ENCODE measurements around the gene XXYLT1. TPM values are rescaled to one million over a fixed set of nuclear protein-coding genes. Genes with fewer than 3 reads are reported as not detected.

Gene XXYLT1
- total RNA-seq, 6 experiments from 2014 or later = 1.7 to 6.5 (median 2.1) TPM

DNA sequence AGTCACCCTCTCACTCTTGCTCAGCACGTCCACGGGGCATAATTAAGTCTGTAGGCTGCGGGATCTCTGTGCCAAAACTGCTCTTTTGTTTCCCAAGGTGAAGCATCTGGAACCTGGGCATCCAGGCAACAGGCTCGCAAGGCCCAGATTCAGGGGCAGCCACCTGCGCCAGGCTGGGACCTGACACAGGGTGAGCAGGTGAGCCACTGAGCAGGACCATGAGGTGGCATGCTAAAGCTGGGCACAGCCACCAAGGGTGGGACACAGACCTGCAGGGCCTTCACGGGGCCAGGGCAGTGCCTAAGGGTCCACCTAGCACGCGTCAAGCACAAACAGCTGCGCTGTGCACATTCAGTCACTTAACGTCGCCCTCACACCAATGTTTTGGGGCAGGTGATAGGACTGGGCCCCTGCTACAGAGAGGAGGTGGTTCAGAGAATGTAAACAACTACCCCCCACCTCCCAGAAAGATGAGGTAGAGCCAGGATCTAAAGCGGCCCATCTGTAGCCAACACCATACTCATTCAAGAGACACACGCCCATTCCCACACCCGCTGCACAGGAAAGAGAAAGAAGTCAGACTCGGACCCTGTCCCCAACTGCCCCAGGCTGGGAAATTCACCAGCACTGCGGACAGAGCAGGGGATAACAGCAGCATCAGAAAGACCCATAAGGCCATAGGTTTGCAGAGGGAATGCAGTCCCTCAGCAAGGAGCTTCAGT, 16.3 kb downstream of the XXYLT1 start:
- Histone ChIP-seq H3K27me3 (no peaks in the 10 kb centered on the region), H3K4me3 (no peak overlapping the region), H3K27ac (no peak overlapping the region), H3K36me3 (no peaks in the 10 kb centered on the region), H3K9me3 (no peaks in the 10 kb centered on the region), H3K4me1 (peaks cover 0 to 8% (median 3%) of the 10 kb centered on the region in 4 donors)
- WGBS (ENCODE audit: insufficient coverage, low coverage, low lambda C conversion rate, missing lambda C conversion rate) = 88% methylated on average over 3 of the region's 16 CpGs
- TF ChIP-seq, protein P1, sequence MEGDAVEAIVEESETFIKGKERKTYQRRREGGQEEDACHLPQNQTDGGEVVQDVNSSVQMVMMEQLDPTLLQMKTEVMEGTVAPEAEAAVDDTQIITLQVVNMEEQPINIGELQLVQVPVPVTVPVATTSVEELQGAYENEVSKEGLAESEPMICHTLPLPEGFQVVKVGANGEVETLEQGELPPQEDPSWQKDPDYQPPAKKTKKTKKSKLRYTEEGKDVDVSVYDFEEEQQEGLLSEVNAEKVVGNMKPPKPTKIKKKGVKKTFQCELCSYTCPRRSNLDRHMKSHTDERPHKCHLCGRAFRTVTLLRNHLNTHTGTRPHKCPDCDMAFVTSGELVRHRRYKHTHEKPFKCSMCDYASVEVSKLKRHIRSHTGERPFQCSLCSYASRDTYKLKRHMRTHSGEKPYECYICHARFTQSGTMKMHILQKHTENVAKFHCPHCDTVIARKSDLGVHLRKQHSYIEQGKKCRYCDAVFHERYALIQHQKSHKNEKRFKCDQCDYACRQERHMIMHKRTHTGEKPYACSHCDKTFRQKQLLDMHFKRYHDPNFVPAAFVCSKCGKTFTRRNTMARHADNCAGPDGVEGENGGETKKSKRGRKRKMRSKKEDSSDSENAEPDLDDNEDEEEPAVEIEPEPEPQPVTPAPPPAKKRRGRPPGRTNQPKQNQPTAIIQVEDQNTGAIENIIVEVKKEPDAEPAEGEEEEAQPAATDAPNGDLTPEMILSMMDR (IDR thresholded peaks at IDR 0.05) = no peak
- TF ChIP-seq POLR2A (IDR thresholded peaks at IDR 0.05) = no peak
- intact Hi-C loops (cut with DNase I) = loop anchor here (5.0 to 10.0 kb wide), 2 partner anchors 140 to 572 kb away; no protein-coding TSS in a partner anchor
- DNase-seq (peak in 1 of 3 donors; percentile 12), ATAC-seq (no peak)

DNA sequence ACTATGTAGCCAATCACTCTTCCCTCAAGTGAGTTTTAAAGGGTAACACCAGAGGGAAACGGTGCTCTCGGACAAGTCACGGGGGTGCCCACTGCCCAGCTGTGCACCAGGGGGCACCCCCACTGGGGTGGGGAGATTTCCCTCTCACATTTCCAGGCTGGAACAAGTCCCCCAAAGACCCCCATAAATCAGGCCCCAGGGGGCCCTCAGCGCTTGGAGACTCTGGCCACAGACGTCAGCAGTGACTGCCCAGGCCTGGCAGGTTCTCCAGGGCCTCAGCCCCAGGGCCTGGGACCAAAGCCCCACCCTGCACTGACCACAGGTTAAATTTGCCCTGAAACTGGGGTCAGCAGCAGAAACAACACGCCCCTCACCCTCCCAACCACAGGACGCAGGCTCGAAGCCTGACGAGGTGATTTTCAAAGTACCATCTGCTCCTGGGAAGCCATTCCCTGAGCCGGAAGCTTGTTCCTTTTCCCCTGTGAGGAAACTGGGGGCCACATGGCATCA, 17.0 kb downstream of the XXYLT1 start:
- TF ChIP-seq POLR2A (IDR thresholded peaks at IDR 0.05) = no peak
- TF ChIP-seq, protein P1 (IDR thresholded peaks at IDR 0.05) = no peak
- Histone ChIP-seq H3K9me3 (no peaks in the 10 kb centered on the region), H3K4me1 (peaks cover 0 to 3% (median under 1%) of the 10 kb centered on the region in 4 donors), H3K27ac (no peak overlapping the region), H3K36me3 (no peaks in the 10 kb centered on the region), H3K27me3 (no peaks in the 10 kb centered on the region), H3K4me3 (no peak overlapping the region)
- intact Hi-C loops (cut with DNase I) = loop anchor here in 1 of 2 donors (10.0 kb wide), 1 partner anchor 139 kb away; no protein-coding TSS in a partner anchor
- no peak for ATAC-seq
- no peak for DNase-seq
- WGBS (ENCODE audit: insufficient coverage, low coverage, low lambda C conversion rate, missing lambda C conversion rate) = 76% methylated on average over 5 of the region's 10 CpGs

DNA sequence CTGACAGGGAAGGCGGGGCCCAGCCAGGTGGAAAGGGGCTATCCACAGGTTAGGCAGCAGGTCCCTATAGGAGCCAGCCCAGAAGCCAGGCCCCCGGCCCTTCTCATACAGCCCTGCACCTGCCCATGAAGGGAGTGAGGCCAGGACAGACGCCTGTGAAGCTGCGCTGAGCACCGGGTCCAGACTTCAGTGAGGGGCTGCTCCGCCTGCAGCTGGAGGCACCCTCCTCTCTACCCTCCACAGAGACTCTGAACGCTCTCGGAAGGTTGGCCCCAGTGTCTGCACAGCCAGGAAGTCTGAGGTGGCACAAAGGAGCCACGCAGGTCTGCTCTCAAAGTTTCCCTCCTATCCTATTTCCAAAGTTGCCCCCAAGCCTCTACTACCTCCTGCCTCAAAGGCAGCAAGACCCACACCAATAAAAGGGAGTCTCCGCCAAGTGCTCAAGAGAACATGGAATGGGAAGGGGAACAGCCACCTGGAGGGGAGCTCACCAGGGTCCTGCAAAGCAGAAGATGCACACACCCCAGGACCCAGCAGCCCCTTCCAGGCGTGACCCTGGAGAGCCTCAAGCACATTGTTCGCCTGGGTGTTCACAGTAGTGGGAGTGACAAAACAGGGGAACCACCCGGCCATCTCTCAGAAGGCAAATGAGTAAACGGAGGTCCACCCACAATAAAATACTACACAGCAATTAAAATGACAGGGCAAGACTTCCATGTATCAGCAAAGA, 19.5 kb downstream of the XXYLT1 start:
- no peak for TF ChIP-seq POLR2A (IDR thresholded peaks at IDR 0.05)
- TF ChIP-seq, protein P1 (IDR thresholded peaks at IDR 0.05) = no peak
- Histone ChIP-seq H3K4me3 (no peak overlapping the region), H3K4me1 (no peaks in the 10 kb centered on the region), H3K27ac (no peak overlapping the region), H3K27me3 (no peaks in the 10 kb centered on the region), H3K36me3 (no peaks in the 10 kb centered on the region), H3K9me3 (no peaks in the 10 kb centered on the region)
- DNase-seq = no peak
- WGBS (ENCODE audit: insufficient coverage, low coverage, low lambda C conversion rate, missing lambda C conversion rate) = 69% methylated on average over 4 of the region's 14 CpGs
- intact Hi-C loops (cut with DNase I) = loop anchor here in 1 of 2 donors (10.0 kb wide), 1 partner anchor 137 kb away; no protein-coding TSS in a partner anchor
- ATAC-seq = no peak

DNA sequence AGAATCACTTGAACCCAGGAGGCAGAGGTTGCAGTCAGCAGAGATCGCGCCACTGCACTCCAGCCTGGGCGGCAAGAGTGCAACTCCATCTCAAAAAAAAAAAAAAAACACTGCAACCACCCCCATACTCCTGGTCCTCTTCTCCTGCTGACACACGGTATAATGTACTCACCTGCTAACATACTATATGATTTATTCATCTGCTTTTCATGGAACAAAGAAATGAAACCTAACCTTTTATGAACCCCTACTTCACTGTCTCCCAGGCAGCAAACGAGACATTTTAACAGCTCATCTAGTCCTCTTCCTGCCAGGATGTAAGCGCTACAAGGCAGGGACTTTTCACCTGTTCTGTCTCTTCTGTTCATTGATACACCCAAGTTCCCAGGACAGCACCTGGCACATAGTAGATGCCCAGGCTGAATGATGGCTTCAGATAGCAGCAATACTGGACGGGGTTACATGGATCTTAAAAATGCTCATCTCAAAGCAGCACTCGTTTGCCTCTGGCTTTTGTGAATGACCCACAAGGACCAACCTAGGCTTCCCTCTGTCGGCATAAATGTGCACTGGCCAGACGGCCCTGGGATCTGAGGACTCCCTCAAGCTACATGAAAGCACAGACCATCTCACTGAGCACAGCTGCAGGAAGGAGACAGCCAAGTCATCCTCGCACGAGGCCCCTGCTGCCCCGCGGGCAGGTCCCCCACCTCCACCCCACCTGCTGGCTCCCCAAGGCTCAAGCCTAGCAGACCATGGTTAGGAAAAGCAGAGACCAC, 20.3 kb downstream of the XXYLT1 start:
- 56% methylated on average over 8 of the region's 14 CpGs for WGBS (ENCODE audit: insufficient coverage, low coverage, low lambda C conversion rate, missing lambda C conversion rate)
- peak in 1 of 3 donors; percentile 16 for DNase-seq
- intact Hi-C loops (cut with DNase I) = loop anchor here in 1 of 2 donors (10.0 kb wide), 1 partner anchor 136 kb away; no protein-coding TSS in a partner anchor

More for the DNA sequence above, 20.3 kb downstream of the XXYLT1 start:
- peak; percentile 34 to 71 (median 52) for ATAC-seq
- H3K27ac ChIP-seq = no peak overlapping the region
- no peak overlapping the region for H3K4me3 ChIP-seq
- no peaks in the 10 kb centered on the region for H3K4me1 ChIP-seq
- H3K9me3 ChIP-seq = no peaks in the 10 kb centered on the region
- H3K36me3 ChIP-seq = no peaks in the 10 kb centered on the region
- H3K27me3 ChIP-seq = no peaks in the 10 kb centered on the region
- TF ChIP-seq, protein P1 (IDR thresholded peaks at IDR 0.05) = peak; percentile 9 to 23 (median 16)
- TF ChIP-seq POLR2A (IDR thresholded peaks at IDR 0.05) = no peak

All from right lobe of liver (tissue), 6 donors.